Measurements from ENCODE around the gene E4F1.
"Not testable (repeated sequence)": the region's sequence is repeated elsewhere in the genome, so short reads cannot be mapped to it uniquely, and the experiment has no call there.

The E4F1 gene

DNA sequence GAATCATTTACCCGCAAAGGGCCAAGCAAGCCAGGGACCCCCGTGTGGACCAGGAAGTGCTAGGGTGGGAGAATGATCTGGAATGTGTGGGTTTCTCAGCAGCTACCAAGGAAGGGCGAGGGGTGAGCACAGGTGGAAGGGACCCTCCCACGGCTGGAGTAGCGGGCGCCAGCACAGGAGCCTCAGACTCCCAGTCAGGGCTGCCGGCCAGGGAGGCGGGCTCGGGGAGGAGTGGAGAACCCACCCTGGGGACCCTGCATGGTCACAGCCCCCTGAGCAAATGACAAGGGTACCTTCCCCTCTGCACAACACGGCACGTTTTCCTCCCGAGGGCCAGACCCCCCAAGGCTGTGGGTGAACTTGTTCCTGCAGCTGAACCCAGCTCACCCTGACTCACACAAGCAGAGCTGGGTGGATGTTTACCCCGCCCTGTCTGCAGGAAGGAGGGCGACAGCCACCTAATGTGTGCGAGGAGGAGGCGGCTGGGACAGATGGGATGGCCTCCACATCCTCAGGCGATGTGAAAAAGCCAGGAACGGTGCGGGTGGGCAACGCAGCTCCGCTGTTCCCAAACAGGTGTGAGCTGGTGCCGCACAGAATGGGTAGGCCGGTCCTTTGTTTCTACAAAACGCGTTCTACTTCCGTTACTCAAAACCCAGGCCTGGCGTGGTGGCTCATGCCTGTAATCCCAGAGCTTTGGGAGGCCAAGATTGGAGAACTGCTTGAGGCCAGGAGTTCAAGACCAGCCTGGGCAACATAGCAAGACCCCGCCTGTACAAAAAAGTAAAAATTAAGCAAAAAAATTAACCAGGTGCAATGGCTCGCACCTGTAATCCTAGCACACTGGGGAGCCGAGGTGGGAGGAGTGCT lies 21.8 kb downstream of the E4F1 start:
- Histone ChIP-seq H3K27ac (ENCODE audit: low read length) (no peak overlapping the region), H3K4me3 (ENCODE audit: low read length) (no peak overlapping the region), H3K9me3 (ENCODE audit: control insufficient read depth, insufficient read depth, low read length) (no peaks in the 10 kb centered on the region), H3K4me1 (ENCODE audit: control insufficient read depth, insufficient read depth, low read length) (no peaks in the 10 kb centered on the region), H3K27me3 (ENCODE audit: control insufficient read depth, insufficient read depth, low read length) (no peaks in the 10 kb centered on the region), H3K36me3 (ENCODE audit: control insufficient read depth, insufficient read depth, low read length) (peaks cover 27% of the 10 kb centered on the region)
- no CpG with 5 or more reads among the region's 30 CpGs for WGBS (ENCODE audit: insufficient coverage, insufficient read length)
- no peak for DNase-seq (ENCODE audit: low read depth, low spot score)

DNA sequence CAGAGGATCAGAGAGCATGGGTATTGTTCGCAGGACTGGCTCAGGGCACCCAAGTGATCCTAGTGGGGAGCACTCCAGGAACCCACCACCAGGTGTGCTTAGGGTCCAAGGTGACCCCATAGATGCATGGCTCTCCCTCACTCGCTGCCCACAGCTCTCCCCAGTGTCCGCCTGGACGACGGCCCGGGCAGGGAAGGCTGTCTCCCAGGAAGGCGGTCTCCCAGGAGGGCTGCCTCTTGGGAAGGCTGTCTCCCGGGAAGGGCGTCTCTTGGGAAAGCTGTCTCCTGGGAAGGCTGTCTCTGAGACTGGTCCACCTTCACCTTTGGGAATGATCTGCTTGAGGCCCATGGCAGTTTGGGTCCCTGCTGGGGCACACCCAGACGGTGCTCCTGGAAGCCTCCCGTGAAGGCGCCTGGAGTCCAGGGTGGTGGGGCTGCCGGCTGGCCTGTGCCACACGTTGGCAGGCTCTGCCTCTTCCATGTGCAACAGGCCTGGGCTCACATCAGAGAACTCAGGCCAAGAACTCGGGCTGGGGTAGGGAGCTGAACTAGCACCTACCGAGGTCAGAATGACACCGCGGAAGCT lies 23.0 kb downstream of the E4F1 start:
- DNase-seq (ENCODE audit: low read depth, low spot score) = no peak
- H3K27ac ChIP-seq (ENCODE audit: low read length) = no peak overlapping the region
- WGBS (ENCODE audit: insufficient coverage, insufficient read length) = no CpG with 5 or more reads among the region's 18 CpGs
- peaks cover 27% of the 10 kb centered on the region for H3K36me3 ChIP-seq (ENCODE audit: control insufficient read depth, insufficient read depth, low read length)
- H3K4me3 ChIP-seq (ENCODE audit: low read length) = no peak overlapping the region
- H3K9me3 ChIP-seq (ENCODE audit: control insufficient read depth, insufficient read depth, low read length) = no peaks in the 10 kb centered on the region
- H3K4me1 ChIP-seq (ENCODE audit: control insufficient read depth, insufficient read depth, low read length) = no peaks in the 10 kb centered on the region
- no peaks in the 10 kb centered on the region for H3K27me3 ChIP-seq (ENCODE audit: control insufficient read depth, insufficient read depth, low read length)

GRCh38 chr16:2250652-2251295 lies 27.4 kb downstream of the E4F1 start:
- H3K27me3 ChIP-seq (ENCODE audit: control insufficient read depth, insufficient read depth, low read length) = no peaks in the 10 kb centered on the region
- H3K9me3 ChIP-seq (ENCODE audit: control insufficient read depth, insufficient read depth, low read length) = no peaks in the 10 kb centered on the region
- DNase-seq (ENCODE audit: low read depth, low spot score) = no peak
- peaks cover 19% of the 10 kb centered on the region; the same call in 1 of the 2 replicates for H3K36me3 ChIP-seq (ENCODE audit: control insufficient read depth, insufficient read depth, low read length)
- no CpG with 5 or more reads among the region's 35 CpGs for WGBS (ENCODE audit: insufficient coverage, insufficient read length)
- H3K4me1 ChIP-seq (ENCODE audit: control insufficient read depth, insufficient read depth, low read length) = no peaks in the 10 kb centered on the region
- H3K27ac ChIP-seq (ENCODE audit: low read length) = no peak overlapping the region
- peak overlapping the region; percentile 94 for H3K4me3 ChIP-seq (ENCODE audit: low read length)

- no CpG with 5 or more reads among the region's 88 CpGs for WGBS (ENCODE audit: insufficient coverage, insufficient read length)
- no peak within 1 kb of the TSS for H3K27ac ChIP-seq (ENCODE audit: low read length)
- H3K4me3 ChIP-seq (ENCODE audit: low read length) = peak within 1 kb of the TSS; percentile 94
- peak; percentile 75 for DNase-seq (ENCODE audit: low read depth, low spot score)
- H3K9me3 ChIP-seq (ENCODE audit: control insufficient read depth, insufficient read depth, low read length) = no peaks in the 10 kb centered on the region
- H3K36me3 ChIP-seq (ENCODE audit: control insufficient read depth, insufficient read depth, low read length) = peaks cover 19% of the 10 kb centered on the region
- H3K27me3 ChIP-seq (ENCODE audit: control insufficient read depth, insufficient read depth, low read length) = no peaks in the 10 kb centered on the region
- no peaks in the 10 kb centered on the region for H3K4me1 ChIP-seq (ENCODE audit: control insufficient read depth, insufficient read depth, low read length)
Measured at GRCh38 chr16:2251296-2252111, 28.1 kb downstream of the E4F1 start, which contains the start of gene ECI1. TSS of gene ECI1 (minus strand) at chr16:2251587. CDS start at chr16:2251566, 21 bp downstream.

DNA sequence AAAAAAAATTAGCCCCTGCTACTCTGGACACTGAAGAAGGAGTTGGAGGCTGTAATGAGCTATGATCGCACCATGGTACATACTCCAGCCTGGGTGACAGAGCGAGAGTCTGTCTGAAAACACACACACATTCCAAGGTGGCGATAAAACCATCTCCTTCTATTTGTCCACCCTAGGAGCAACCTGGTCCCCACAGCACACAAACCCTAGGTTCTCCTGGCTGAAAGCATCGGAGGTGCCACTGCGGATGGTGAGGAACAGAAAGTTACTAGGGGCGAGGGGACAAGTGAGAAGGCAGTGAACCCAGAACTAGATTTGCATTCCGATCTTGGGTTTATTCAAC lies 29.4 kb downstream of the E4F1 start:
- Histone ChIP-seq H3K27ac (ENCODE audit: low read length) (no peak overlapping the region), H3K36me3 (ENCODE audit: control insufficient read depth, insufficient read depth, low read length) (peaks cover 30% of the 10 kb centered on the region)
- WGBS (ENCODE audit: insufficient coverage, insufficient read length) = no CpG with 5 or more reads among the region's 7 CpGs

DNA sequence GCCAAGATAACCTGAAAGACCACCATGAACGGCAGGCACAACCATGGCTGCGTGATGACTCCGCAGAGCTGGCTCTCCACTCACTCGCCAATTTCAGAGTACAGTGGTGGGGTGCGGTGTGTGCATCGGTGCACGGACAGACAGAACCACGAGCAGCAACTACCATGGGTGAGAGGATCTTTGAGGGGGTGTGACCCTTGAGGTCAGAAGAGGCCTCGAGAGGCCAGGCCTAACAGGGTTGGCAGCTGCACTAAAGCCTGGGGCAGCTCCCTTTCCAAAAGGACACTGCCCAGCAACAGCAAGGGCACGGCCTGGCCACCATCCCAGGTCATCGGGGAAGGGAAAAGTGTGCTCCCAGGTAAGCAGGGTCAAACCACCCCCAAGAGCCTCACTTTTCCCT lies 29.9 kb downstream of the E4F1 start:
- H3K36me3 ChIP-seq (ENCODE audit: control insufficient read depth, insufficient read depth, low read length) = peaks cover 31% of the 10 kb centered on the region
- no peaks in the 10 kb centered on the region for H3K27me3 ChIP-seq (ENCODE audit: control insufficient read depth, insufficient read depth, low read length)
- no CpG with 5 or more reads among the region's 11 CpGs for WGBS (ENCODE audit: insufficient coverage, insufficient read length)
- no peak for DNase-seq (ENCODE audit: low read depth, low spot score)
- H3K9me3 ChIP-seq (ENCODE audit: control insufficient read depth, insufficient read depth, low read length) = no peaks in the 10 kb centered on the region
- H3K4me3 ChIP-seq (ENCODE audit: low read length) = no peak overlapping the region
- H3K27ac ChIP-seq (ENCODE audit: low read length) = no peak overlapping the region
- H3K4me1 ChIP-seq (ENCODE audit: control insufficient read depth, insufficient read depth, low read length) = no peaks in the 10 kb centered on the region

More for the DNA sequence above, 29.4 kb downstream of the E4F1 start:
- Histone ChIP-seq H3K9me3 (ENCODE audit: control insufficient read depth, insufficient read depth, low read length) (no peaks in the 10 kb centered on the region), H3K4me1 (ENCODE audit: control insufficient read depth, insufficient read depth, low read length) (no peaks in the 10 kb centered on the region), H3K4me3 (ENCODE audit: low read length) (no peak overlapping the region), H3K27me3 (ENCODE audit: control insufficient read depth, insufficient read depth, low read length) (no peaks in the 10 kb centered on the region)
- no peak for DNase-seq (ENCODE audit: low read depth, low spot score)

- no peaks in the 10 kb centered on the region for H3K9me3 ChIP-seq (ENCODE audit: control insufficient read depth, insufficient read depth, low read length)
- H3K4me3 ChIP-seq (ENCODE audit: low read length) = no peak overlapping the region
- WGBS (ENCODE audit: insufficient coverage, insufficient read length) = no CpG with 5 or more reads among the region's 12 CpGs
- DNase-seq (ENCODE audit: low read depth, low spot score) = no peak
- H3K27me3 ChIP-seq (ENCODE audit: control insufficient read depth, insufficient read depth, low read length) = no peaks in the 10 kb centered on the region
- no peaks in the 10 kb centered on the region for H3K4me1 ChIP-seq (ENCODE audit: control insufficient read depth, insufficient read depth, low read length)
- no peak overlapping the region for H3K27ac ChIP-seq (ENCODE audit: low read length)
- peaks cover 36% of the 10 kb centered on the region for H3K36me3 ChIP-seq (ENCODE audit: control insufficient read depth, insufficient read depth, low read length)
Measured at GRCh38 chr16:2256531-2257140, 33.2 kb downstream of the E4F1 start.

DNA sequence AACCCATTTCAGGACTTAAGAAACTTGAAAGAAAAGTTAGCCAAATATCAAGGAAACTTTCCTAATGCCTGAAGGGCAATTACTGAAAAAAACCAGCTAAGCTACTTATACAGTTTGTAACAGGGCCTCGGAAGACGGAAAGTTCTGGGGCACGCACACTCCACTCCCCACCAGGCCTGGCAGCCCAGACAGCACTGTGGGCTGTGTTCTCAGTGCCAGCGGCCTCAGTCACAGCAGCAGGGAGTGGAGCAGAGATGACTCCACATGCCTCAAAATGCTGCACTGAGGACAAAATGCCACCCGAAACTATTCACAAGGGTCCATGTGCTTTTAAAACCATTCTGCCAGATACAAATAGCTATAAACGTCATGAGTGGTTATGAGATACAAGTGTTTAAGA lies 34.3 kb downstream of the E4F1 start:
- WGBS (ENCODE audit: insufficient coverage, insufficient read length) = no CpG with 5 or more reads among the region's 6 CpGs
- H3K4me3 ChIP-seq (ENCODE audit: low read length) = no peak overlapping the region
- no peaks in the 10 kb centered on the region for H3K27me3 ChIP-seq (ENCODE audit: control insufficient read depth, insufficient read depth, low read length)
- H3K27ac ChIP-seq (ENCODE audit: low read length) = no peak overlapping the region
- H3K4me1 ChIP-seq (ENCODE audit: control insufficient read depth, insufficient read depth, low read length) = no peaks in the 10 kb centered on the region
- H3K9me3 ChIP-seq (ENCODE audit: control insufficient read depth, insufficient read depth, low read length) = no peaks in the 10 kb centered on the region
- peaks cover 45% of the 10 kb centered on the region for H3K36me3 ChIP-seq (ENCODE audit: control insufficient read depth, insufficient read depth, low read length)
- DNase-seq (ENCODE audit: low read depth, low spot score) = no peak

- H3K4me3 ChIP-seq (ENCODE audit: low read length); H3K27ac ChIP-seq (ENCODE audit: low read length): not testable (repeated sequence)
- H3K36me3 ChIP-seq (ENCODE audit: control insufficient read depth, insufficient read depth, low read length) = peaks cover 49% of the 10 kb centered on the region
Measured at GRCh38 chr16:2258530-2258929, 35.1 kb downstream of the E4F1 start.

DNA sequence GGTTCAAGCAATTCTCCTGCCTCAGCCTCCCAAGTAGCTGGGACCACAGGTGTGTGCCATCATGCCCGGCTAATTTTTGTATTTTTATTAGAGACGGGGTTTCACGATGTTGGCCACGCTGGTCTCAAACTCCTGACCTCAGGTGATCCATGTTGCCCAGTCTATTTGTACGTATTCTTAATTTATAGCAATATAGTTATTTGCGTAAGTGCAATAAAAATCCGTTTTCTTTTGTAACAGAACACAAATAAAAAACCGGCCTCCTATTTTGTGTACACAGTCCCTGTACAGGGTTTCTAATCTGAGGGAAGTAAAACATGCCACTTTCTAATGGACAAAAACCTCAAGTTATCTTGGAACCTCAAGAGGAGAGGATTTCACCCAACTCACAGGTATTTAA lies 36.9 kb downstream of the E4F1 start:
- no peak overlapping the region for H3K27ac ChIP-seq (ENCODE audit: low read length)
- WGBS (ENCODE audit: insufficient coverage, insufficient read length) = no CpG with 5 or more reads among the region's 8 CpGs
- no peaks in the 10 kb centered on the region for H3K4me1 ChIP-seq (ENCODE audit: control insufficient read depth, insufficient read depth, low read length)
- peaks cover 49% of the 10 kb centered on the region for H3K36me3 ChIP-seq (ENCODE audit: control insufficient read depth, insufficient read depth, low read length)
- no peaks in the 10 kb centered on the region for H3K27me3 ChIP-seq (ENCODE audit: control insufficient read depth, insufficient read depth, low read length)
- H3K4me3 ChIP-seq (ENCODE audit: low read length) = no peak overlapping the region
- no peak for DNase-seq (ENCODE audit: low read depth, low spot score)
- H3K9me3 ChIP-seq (ENCODE audit: control insufficient read depth, insufficient read depth, low read length) = no peaks in the 10 kb centered on the region

More at GRCh38 chr16:2258530-2258929, 35.1 kb downstream of the E4F1 start:
- not testable (repeated sequence) for H3K4me1 ChIP-seq (ENCODE audit: control insufficient read depth, insufficient read depth, low read length); H3K9me3 ChIP-seq (ENCODE audit: control insufficient read depth, insufficient read depth, low read length); DNase-seq (ENCODE audit: low read depth, low spot score); H3K27me3 ChIP-seq (ENCODE audit: control insufficient read depth, insufficient read depth, low read length)
- no CpG with 5 or more reads among the region's 7 CpGs for WGBS (ENCODE audit: insufficient coverage, insufficient read length)
